IMR-90 (cell line): ENCODE measurements around the gene PRRX1. TPM values are rescaled to one million over a fixed set of nuclear protein-coding genes. Genes with fewer than 3 reads are reported as not detected.

Experiments
- ATAC-seq: fragments of 200-7000 bp; cut with Tn5 transposase; 2 replicates; pipeline ENCODE4 v1.9.1; 2020; ENCODE audit warnings: low read depth, mild to moderate bottlenecking, moderate library complexity
- BruUV-seq: library from RNA; stranded (reverse); fragments of 400-500 nt; replicated peaks from 2 replicates; lab custom pipeline; 2021; lab: Mats Ljungman, UMichigan
- CTCF ChIA-PET: fragments of 300-600 bp; formaldehyde crosslinking; extraction: SDS; loops from one replicate; lab custom pipeline; 2021; ENCODE audit warnings: antibody characterized with exemption; lab: Yijun Ruan, JAX
- POLR2A ChIA-PET: fragments of 300-600 bp; sonication (Branson Sonifier 250); formaldehyde crosslinking; loops from one replicate; lab custom pipeline; 2022; ENCODE audit warnings: antibody characterized with exemption; ENCODE audit not compliant: unreplicated experiment; lab: Charles Lee
- DNase-seq: peaks from one replicate; pipeline ENCODE4 v3.0.0; 2013
- H2AFZ ChIP-seq: replicated peaks from 2 replicates; pipeline ENCODE3; 2013; ENCODE audit warnings: low read length, mild to moderate bottlenecking; ENCODE audit not compliant: poor library complexity
- H2AK5ac ChIP-seq: 2 replicates; pipeline ENCODE4 v1.6.1; 2013; ENCODE audit warnings: low read depth, low read length, inconsistent platforms
- H2AK9ac ChIP-seq: replicated peaks from 2 replicates; pipeline ENCODE3; 2013; ENCODE audit warnings: mild to moderate bottlenecking, low read depth, low read length, moderate library complexity; ENCODE audit not compliant: poor library complexity
- H2BK120ac ChIP-seq: 2 replicates; pipeline ENCODE4 v1.6.1; 2013; ENCODE audit warnings: low read depth, low read length, inconsistent platforms
- H2BK15ac ChIP-seq: 3 replicates; pipeline ENCODE4 v1.6.1; 2013; ENCODE audit warnings: low read depth, low read length, inconsistent platforms
- H2BK20ac ChIP-seq: 2 replicates; pipeline ENCODE4 v1.6.1; 2013; ENCODE audit warnings: low read depth, mild to moderate bottlenecking, inconsistent platforms, low read length, moderate library complexity
- H2BK5ac ChIP-seq: 2 replicates; pipeline ENCODE4 v1.6.1; 2013; ENCODE audit warnings: mild to moderate bottlenecking, low read depth, low read length, inconsistent platforms; ENCODE audit not compliant: poor library complexity, severe bottlenecking
- H3K14ac ChIP-seq: replicated peaks from 2 replicates; pipeline ENCODE4 v1.6.1; 2013; ENCODE audit warnings: low read depth, low read length, inconsistent platforms
- H3K18ac ChIP-seq: 2 replicates; pipeline ENCODE4 v1.6.1; 2013; ENCODE audit warnings: low read depth, low read length, control low read depth
- H3K23ac ChIP-seq: 2 replicates; pipeline ENCODE4 v1.6.1; 2013; ENCODE audit warnings: low read depth, low read length, inconsistent platforms
- H3K27ac ChIP-seq: 2 replicates; pipeline ENCODE4 v1.5.1; 2013; ENCODE audit warnings: mild to moderate bottlenecking, control low read depth, low read length; ENCODE audit not compliant: insufficient read depth
- H3K27me3 ChIP-seq: 2 replicates; pipeline ENCODE4 v1.6.1; 2013; ENCODE audit warnings: low read length; ENCODE audit not compliant: control insufficient read depth, insufficient read depth
- H3K36me3 ChIP-seq: 2 replicates; pipeline ENCODE4 v1.6.1; 2013; ENCODE audit warnings: low read length, mixed read lengths; ENCODE audit not compliant: control insufficient read depth, insufficient read depth
- H3K4ac ChIP-seq: 2 replicates; pipeline ENCODE4 v1.6.1; 2013; ENCODE audit warnings: low read depth, low read length, inconsistent platforms
- H3K4me1 ChIP-seq: 2 replicates; pipeline ENCODE4 v1.6.1; 2013; ENCODE audit warnings: low read length, mixed read lengths; ENCODE audit not compliant: control insufficient read depth, insufficient read depth
- H3K4me2 ChIP-seq: 2 replicates; pipeline ENCODE4 v1.6.1; 2013; ENCODE audit warnings: low read depth, mild to moderate bottlenecking, control low read depth, low read length, moderate library complexity
- H3K4me3 ChIP-seq: 2 replicates; pipeline ENCODE4 v1.5.1; 2013; ENCODE audit warnings: low read depth, mild to moderate bottlenecking, control low read depth, low read length, moderate library complexity; ENCODE audit not compliant: insufficient read depth
- H3K56ac ChIP-seq: 2 replicates; pipeline ENCODE4 v1.6.1; 2013; ENCODE audit warnings: low read length, inconsistent platforms; ENCODE audit not compliant: insufficient read depth; ENCODE audit errors: extremely low read depth
- H3K79me1 ChIP-seq, 2 experiments: 2 replicates each; pipeline ENCODE4 v1.6.1; 2013; ENCODE audit warnings: low read length in 2 of 2, inconsistent platforms in 1 of 2, low read depth in 1 of 2
- H3K9ac ChIP-seq: 2 replicates; pipeline ENCODE4 v1.6.1; 2013; ENCODE audit warnings: low read depth, low read length, control low read depth
- H3K9me1 ChIP-seq: 2 replicates; pipeline ENCODE4 v1.6.1; 2013; ENCODE audit warnings: low read length, inconsistent platforms; ENCODE audit not compliant: insufficient read depth
- H3K9me3 ChIP-seq: 2 replicates; pipeline ENCODE4 v1.6.1; 2013; ENCODE audit warnings: low read length; ENCODE audit not compliant: control insufficient read depth, insufficient read depth
- H4K20me1 ChIP-seq: 2 replicates; pipeline ENCODE4 v1.6.1; 2013; ENCODE audit warnings: low read length, inconsistent platforms; ENCODE audit not compliant: insufficient read depth
- H4K5ac ChIP-seq: 2 replicates; pipeline ENCODE4 v1.6.1; 2013; ENCODE audit warnings: mild to moderate bottlenecking, low read depth, low read length, control low read depth
- H4K8ac ChIP-seq, 2 experiments: 2 replicates each; pipeline ENCODE4 v1.6.1; 2013; ENCODE audit warnings: low read depth in 2 of 2, low read length in 2 of 2, control low read depth in 1 of 2, inconsistent platforms in 1 of 2
- H4K91ac ChIP-seq: 2 replicates; pipeline ENCODE4 v1.6.1; 2013; ENCODE audit warnings: low read depth, low read length, inconsistent platforms; ENCODE audit not compliant: insufficient read depth
- BHLHE40 ChIP-seq: fragments of 150-350 bp; IDR thresholded peaks from 2 replicates; pipeline ENCODE4 v1.6.1; 2016; ENCODE audit warnings: mild to moderate bottlenecking, low read depth, low read length
- CEBPB ChIP-seq: IDR thresholded peaks from 2 replicates; pipeline ENCODE4 v1.6.1; 2012; ENCODE audit warnings: low read depth, low read length, improper control_type of control experiment
- CHD1 ChIP-seq: IDR thresholded peaks from 2 replicates; pipeline ENCODE4 v1.6.1; 2012; ENCODE audit warnings: low read depth, low read length, improper control_type of control experiment
- FOS ChIP-seq: fragments of 150-350 bp; IDR thresholded peaks from 2 replicates; pipeline ENCODE4 v1.6.1; 2016; ENCODE audit warnings: low read depth, low read length
- MAFK ChIP-seq: IDR thresholded peaks from 2 replicates; pipeline ENCODE4 v1.6.1; 2012; ENCODE audit warnings: low read depth, low read length, improper control_type of control experiment
- MAZ ChIP-seq: IDR thresholded peaks from 2 replicates; pipeline ENCODE4 v1.6.1; 2012; ENCODE audit warnings: low read depth, mild to moderate bottlenecking, low read length, improper control_type of control experiment, moderate library complexity, borderline replicate concordance
- MXI1 ChIP-seq: IDR thresholded peaks from 2 replicates; pipeline ENCODE4 v1.6.1; 2012; ENCODE audit warnings: low read depth, mild to moderate bottlenecking, low read length, moderate library complexity, borderline replicate concordance
- POLR2A ChIP-seq: IDR thresholded peaks from 2 replicates; pipeline ENCODE4 v1.6.1; 2012; ENCODE audit warnings: mild to moderate bottlenecking, low read depth, low read length
- RAD21 ChIP-seq: IDR thresholded peaks from 2 replicates; pipeline ENCODE4 v1.6.1; 2012; ENCODE audit warnings: low read length, improper control_type of control experiment
- RCOR1 ChIP-seq: IDR thresholded peaks from 2 replicates; pipeline ENCODE4 v1.6.1; 2012; ENCODE audit warnings: mild to moderate bottlenecking, low read length, improper control_type of control experiment; ENCODE audit not compliant: insufficient replicate concordance
- RFX5 ChIP-seq: IDR thresholded peaks from 2 replicates; pipeline ENCODE4 v1.8.0; 2012; ENCODE audit warnings: low read depth, mild to moderate bottlenecking, low read length, moderate library complexity
- SMC3 ChIP-seq: fragments of 150-350 bp; IDR thresholded peaks from 2 replicates; pipeline ENCODE4 v1.6.1; 2016; ENCODE audit warnings: low read depth, mild to moderate bottlenecking, antibody characterized with exemption, low read length, moderate library complexity
- WGBS, 2 experiments: methylation state at CpG; one replicate each; pipeline versions ENCODE4 v1.1.5 to v1.1.7; 2013; ENCODE audit warnings: missing lambda C conversion rate in 2 of 2; ENCODE audit not compliant: insufficient read length in 1 of 2; ENCODE audit errors: extremely low coverage in 2 of 2; 5-methylcytosine and 5-hydroxymethylcytosine counted together
- dilution Hi-C: fragments of 300-500 bp; cut with HindIII; formaldehyde crosslinking; loops from one replicate; pipeline ENCODE4 v1.14.3; 2018; ENCODE audit warnings: low sequenced_read_pairs; ENCODE audit not compliant: unreplicated experiment
- in situ Hi-C: fragments of 300-500 bp; cut with MboI; formaldehyde crosslinking; loops from 3 replicates; pipeline ENCODE4 v1.14.3; 2019; ENCODE audit warnings: low sequenced_read_pairs, inconsistent platforms, mixed read lengths
- intact Hi-C: fragments of 100-400 bp; cut with micrococcal nuclease; formaldehyde crosslinking; loops from 2 replicates; pipeline ENCODE4 v1.10.0; 2022
- polyA plus RNA-seq, 3 experiments: library from polyadenylated mRNA; depleted of rRNA; stranded (reverse); fragments of >200 nt; gene quantifications; 2 replicates each; pipeline ENCODE4 v1.2.3, GENCODE V29; 2012; ENCODE audit warnings: low replicate concordance in 1 of 3
- total RNA-seq: library from RNA; depleted of rRNA; stranded (reverse); fragments of >200 nt; gene quantifications from 2 replicates; pipeline ENCODE4 v1.2.3, GENCODE V29; 2012
- TF ChIP-seq, protein P1 (sequence below): fragments of 150-350 bp; IDR thresholded peaks from 2 replicates; pipeline ENCODE4 v1.6.1; 2017; ENCODE audit warnings: mild to moderate bottlenecking, antibody characterized with exemption, low read length, low read depth
- TF ChIP-seq, protein P2 (sequence below): conservative IDR thresholded peaks from 2 replicates; pipeline ENCODE4 v1.5.1; 2012; ENCODE audit warnings: mild to moderate bottlenecking, low read depth, low read length, improper control_type of control experiment
- TF ChIP-seq, protein P3 (sequence below): fragments of 150-350 bp; IDR thresholded peaks from 2 replicates; pipeline ENCODE4 v1.6.1; 2016; ENCODE audit warnings: low read depth, mild to moderate bottlenecking, low read length, moderate library complexity, borderline replicate concordance

PRRX1 gene
- total and polyA plus RNA-seq, 2 of the 4 experiments (the other 2 are of a cell fraction) = 50.0 to 65.4 TPM

DNA sequence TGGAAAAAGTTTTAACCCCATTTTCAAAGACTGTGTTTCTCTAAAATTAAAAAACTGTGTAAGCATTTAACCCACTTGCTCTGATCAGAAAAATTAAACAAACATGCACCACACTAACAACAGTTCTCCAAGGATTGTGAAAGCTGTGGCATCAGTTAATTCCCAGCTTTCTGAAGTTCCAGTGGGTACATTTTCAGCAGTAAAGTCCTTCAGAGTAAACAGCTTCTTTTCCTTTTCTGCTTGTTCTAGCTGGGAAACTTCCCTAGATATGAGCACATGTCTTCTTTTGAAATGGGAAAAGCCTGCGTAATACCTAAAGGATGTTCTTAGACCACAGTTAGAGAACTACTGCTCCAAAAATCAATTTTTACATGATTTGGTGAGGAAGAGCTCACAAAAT is 11.1 kb downstream of the PRRX1 start:
- CTCF ChIA-PET = interaction anchor here (0.6 to 1.0 kb wide), 2 partner anchors 37 to 71 kb away, joined by 3 to 4 read pairs; no protein-coding TSS in a partner anchor
- peaks cover 1% of the 10 kb centered on the region; the same call in 1 of the 2 replicates for H3K36me3 ChIP-seq
- no peak overlapping the region for H3K4me2 ChIP-seq
- POLR2A ChIA-PET = interaction anchor here (0.6 kb wide), 1 partner anchor 81 kb away, joined by 3 read pairs; no protein-coding TSS in a partner anchor
- intact Hi-C loops (no loop called here), dilution Hi-C loops (no loop called here), in situ Hi-C loops (loop anchor here (25.0 kb wide), 1 partner anchor 738 kb away; no protein-coding TSS in a partner anchor)
- H3K4me3 ChIP-seq = no peak overlapping the region
- H3K4me1 ChIP-seq = peaks cover 10% of the 10 kb centered on the region
- no peak overlapping the region; the same call in 1 of the 2 replicates for H4K5ac ChIP-seq
- H3K56ac ChIP-seq = no peak overlapping the region
- WGBS, 2 experiments = no CpG with 5 or more reads among the region's 1 CpG
- no peak for TF ChIP-seq RCOR1
- no peak for TF ChIP-seq MAZ
- TF ChIP-seq, protein P1, sequence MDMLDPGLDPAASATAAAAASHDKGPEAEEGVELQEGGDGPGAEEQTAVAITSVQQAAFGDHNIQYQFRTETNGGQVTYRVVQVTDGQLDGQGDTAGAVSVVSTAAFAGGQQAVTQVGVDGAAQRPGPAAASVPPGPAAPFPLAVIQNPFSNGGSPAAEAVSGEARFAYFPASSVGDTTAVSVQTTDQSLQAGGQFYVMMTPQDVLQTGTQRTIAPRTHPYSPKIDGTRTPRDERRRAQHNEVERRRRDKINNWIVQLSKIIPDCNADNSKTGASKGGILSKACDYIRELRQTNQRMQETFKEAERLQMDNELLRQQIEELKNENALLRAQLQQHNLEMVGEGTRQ = no peak
- TF ChIP-seq CEBPB = no peak
- TF ChIP-seq CHD1 = no peak
- TF ChIP-seq MXI1 = no peak
- TF ChIP-seq SMC3 = no peak
- TF ChIP-seq, protein P2, sequence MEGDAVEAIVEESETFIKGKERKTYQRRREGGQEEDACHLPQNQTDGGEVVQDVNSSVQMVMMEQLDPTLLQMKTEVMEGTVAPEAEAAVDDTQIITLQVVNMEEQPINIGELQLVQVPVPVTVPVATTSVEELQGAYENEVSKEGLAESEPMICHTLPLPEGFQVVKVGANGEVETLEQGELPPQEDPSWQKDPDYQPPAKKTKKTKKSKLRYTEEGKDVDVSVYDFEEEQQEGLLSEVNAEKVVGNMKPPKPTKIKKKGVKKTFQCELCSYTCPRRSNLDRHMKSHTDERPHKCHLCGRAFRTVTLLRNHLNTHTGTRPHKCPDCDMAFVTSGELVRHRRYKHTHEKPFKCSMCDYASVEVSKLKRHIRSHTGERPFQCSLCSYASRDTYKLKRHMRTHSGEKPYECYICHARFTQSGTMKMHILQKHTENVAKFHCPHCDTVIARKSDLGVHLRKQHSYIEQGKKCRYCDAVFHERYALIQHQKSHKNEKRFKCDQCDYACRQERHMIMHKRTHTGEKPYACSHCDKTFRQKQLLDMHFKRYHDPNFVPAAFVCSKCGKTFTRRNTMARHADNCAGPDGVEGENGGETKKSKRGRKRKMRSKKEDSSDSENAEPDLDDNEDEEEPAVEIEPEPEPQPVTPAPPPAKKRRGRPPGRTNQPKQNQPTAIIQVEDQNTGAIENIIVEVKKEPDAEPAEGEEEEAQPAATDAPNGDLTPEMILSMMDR = no peak
- no peak for TF ChIP-seq MAFK
- TF ChIP-seq, protein P3, sequence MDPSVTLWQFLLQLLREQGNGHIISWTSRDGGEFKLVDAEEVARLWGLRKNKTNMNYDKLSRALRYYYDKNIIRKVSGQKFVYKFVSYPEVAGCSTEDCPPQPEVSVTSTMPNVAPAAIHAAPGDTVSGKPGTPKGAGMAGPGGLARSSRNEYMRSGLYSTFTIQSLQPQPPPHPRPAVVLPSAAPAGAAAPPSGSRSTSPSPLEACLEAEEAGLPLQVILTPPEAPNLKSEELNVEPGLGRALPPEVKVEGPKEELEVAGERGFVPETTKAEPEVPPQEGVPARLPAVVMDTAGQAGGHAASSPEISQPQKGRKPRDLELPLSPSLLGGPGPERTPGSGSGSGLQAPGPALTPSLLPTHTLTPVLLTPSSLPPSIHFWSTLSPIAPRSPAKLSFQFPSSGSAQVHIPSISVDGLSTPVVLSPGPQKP = no peak
- TF ChIP-seq RFX5 = no peak
- no peak for TF ChIP-seq FOS
- no peak for TF ChIP-seq RAD21
- TF ChIP-seq POLR2A = no peak
- TF ChIP-seq BHLHE40 = no peak
- peak overlapping the region; percentile 9; the same call in 1 of the 2 replicates for H3K4ac ChIP-seq
- no peak overlapping the region for H2AK5ac ChIP-seq
- no peak overlapping the region for H2AFZ ChIP-seq
- H3K9ac ChIP-seq = no peak overlapping the region
- H4K8ac ChIP-seq = peak overlapping the region in 1 of 2 experiments; percentile 6; a peak in 1 of 4 replicates
- ATAC-seq (no peak), DNase-seq (no peak)
- no peaks in the 10 kb centered on the region for H4K20me1 ChIP-seq
- no peak overlapping the region for H2BK20ac ChIP-seq
- H3K14ac ChIP-seq = peak overlapping the region; percentile 67
- H3K18ac ChIP-seq = 0 out of 2 replicates have a peak overlapping the region, but pooled peaks have one; percentile 20
- H2BK15ac ChIP-seq = no peak overlapping the region
- peak overlapping the region; percentile 74; the same call in 1 of the 2 replicates for H2BK120ac ChIP-seq
- BruUV-seq = no TSS peak
- no peak overlapping the region for H4K91ac ChIP-seq
- peaks cover 31 to 58% of the 10 kb centered on the region in 2 experiments for H3K79me1 ChIP-seq
- H3K9me1 ChIP-seq = 0 out of 2 replicates have a peak, but pooled peaks cover 6% of the 10 kb centered on the region
- peak overlapping the region; percentile 7 for H2BK5ac ChIP-seq
- H3K9me3 ChIP-seq = no peaks in the 10 kb centered on the region
- peak overlapping the region; percentile 28; the same call in 1 of the 2 replicates for H3K23ac ChIP-seq
- no peak overlapping the region for H3K27ac ChIP-seq
- H2AK9ac ChIP-seq = no peak overlapping the region
- no peaks in the 10 kb centered on the region for H3K27me3 ChIP-seq
